ENCODE results near the gene UBXN7.
"Not testable (repeated sequence)": the region's sequence is repeated elsewhere in the genome, so short reads cannot be mapped to it uniquely, and the experiment has no call there.

Gene UBXN7

GRCh38 chr3:196316799-196317686 lies 115.2 kb downstream of the UBXN7 start:
- DNase-seq (ENCODE audit: low read depth), result not testable (repeated sequence)

DNA sequence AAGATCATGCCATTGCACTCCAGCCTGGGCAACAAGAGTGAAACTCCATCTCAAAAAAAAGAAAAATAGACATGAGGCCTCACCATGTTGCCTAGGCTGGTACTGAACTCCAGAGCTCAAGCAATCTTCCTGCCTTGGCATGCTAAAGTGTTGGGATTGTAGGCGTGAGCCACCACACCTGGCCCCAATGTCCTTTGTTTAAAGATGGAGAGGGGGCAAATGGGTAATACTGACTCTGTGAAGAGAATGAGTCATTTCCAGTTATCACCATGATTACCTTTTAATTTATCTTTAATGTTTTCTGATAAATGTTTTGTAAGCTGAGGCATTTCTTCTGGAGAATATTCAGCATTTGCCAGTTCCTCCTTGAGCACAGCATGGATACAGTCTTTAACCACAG lies 116.4 kb downstream of the UBXN7 start:
- DNase-seq (ENCODE audit: low read depth), result no peak

GRCh38 chr3:196314597-196314996 lies 117.6 kb downstream of the UBXN7 start:
- DNase-seq (ENCODE audit: low read depth), result no peak

GRCh38 chr3:196314086-196314485 lies 118.1 kb downstream of the UBXN7 start:
- DNase-seq (ENCODE audit: low read depth), result not testable (repeated sequence)

DNA sequence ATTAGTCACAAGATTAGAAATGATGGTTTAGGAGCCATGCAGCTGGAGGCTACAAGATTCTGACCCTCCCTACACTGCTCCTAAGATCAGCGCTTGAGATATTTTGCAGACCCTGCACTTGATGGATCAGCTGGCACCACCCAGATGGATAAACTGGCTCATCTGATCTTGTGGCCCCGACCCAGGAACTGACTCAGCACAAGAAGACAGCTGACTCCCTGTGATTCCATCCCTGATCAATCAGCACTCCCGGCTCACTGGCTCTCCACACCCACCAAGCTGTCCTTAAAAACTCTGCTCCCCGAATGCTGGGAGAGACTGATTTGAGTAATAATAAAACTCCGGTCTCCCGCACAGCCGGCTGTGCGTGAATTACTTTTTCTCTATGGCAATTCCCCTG lies 129.3 kb downstream of the UBXN7 start:
- not testable (repeated sequence) for DNase-seq (ENCODE audit: low read depth)

DNA sequence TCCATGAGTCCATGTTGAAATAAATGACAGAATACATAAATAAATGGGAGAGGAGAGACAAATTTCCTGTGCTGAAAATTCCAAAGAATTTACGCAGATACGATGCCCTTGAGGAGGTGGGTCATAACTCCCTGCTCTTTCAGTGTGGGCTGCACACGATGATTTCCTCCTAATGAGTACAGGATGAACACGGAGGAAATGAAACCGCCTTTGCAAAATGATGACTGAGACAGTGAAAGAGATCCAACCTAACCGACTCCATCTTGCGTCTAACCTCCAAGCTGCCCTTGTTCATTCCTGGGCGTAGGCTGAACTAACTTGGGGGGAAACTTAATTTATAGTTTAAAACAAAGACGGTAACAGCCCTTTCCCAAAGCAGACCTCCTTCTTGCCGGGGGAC lies 129.7 kb downstream of the UBXN7 start:
- not testable (repeated sequence) for DNase-seq (ENCODE audit: low read depth)

DNA sequence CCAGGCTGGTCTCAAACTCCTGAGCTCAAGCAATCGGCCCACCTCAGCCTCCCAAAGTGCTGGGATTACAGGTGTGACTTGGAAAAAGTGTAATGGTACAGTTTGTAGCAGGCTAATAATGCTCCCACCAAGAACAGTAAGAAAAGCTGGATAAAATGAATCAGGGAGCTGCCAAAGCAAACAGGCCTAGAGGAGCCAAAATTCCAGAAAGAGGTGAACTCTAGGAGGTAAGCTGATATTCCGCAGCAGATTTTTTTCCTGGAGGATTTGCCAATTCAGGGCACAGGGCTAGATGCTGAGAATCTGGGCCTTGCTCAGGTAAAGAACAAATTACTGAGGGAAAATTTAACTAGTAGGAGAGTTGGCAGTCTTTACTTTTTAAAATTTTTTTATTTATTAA lies 133.7 kb downstream of the UBXN7 start:
- no peak for DNase-seq (ENCODE audit: low read depth)
